Measurements from ENCODE around the gene CCL14. TPM values are rescaled to one million over a fixed set of nuclear protein-coding genes. Genes with fewer than 3 reads are reported as not detected.
"Not testable (repeated sequence)": the region's sequence is repeated elsewhere in the genome, so short reads cannot be mapped to it uniquely, and the experiment has no call there.

The CCL14 gene
- total and polyA plus RNA-seq, 4 donors, result 1.9 to 124 (median 40.2) TPM

GRCh38 chr17:35998018-35998545, 11.6 kb upstream of the CCL14 start:
- 85% methylated on average over 11 of the region's 11 CpGs for WGBS
- Histone ChIP-seq H3K27ac (ENCODE audit: low read depth in 1 of 2, low read length in 2 of 2) (no peak overlapping the region), H3K4me1 (ENCODE audit: control insufficient read depth in 4 of 4, insufficient read depth in 4 of 4, low read length in 3 of 4) (peaks cover 1 to 43% (median 21%) of the 10 kb centered on the region in 4 donors), H3K27me3 (ENCODE audit: control insufficient read depth in 4 of 4, insufficient read depth in 4 of 4, low read length in 3 of 4) (no peaks in the 10 kb centered on the region), H3K4me3 (ENCODE audit: low read depth in 1 of 3, low read length in 3 of 3) (no peak overlapping the region), H3K9me3 (ENCODE audit: control insufficient read depth in 4 of 4, low read length in 3 of 4) (no peaks in the 10 kb centered on the region), H3K36me3 (ENCODE audit: control insufficient read depth in 4 of 4, insufficient read depth in 3 of 4, low read depth in 1 of 4, low read length in 3 of 4) (peaks cover 0 to 7% (median 3%) of the 10 kb centered on the region in 4 donors), H3K9ac (ENCODE audit: low read depth in 1 of 2, low read length in 2 of 2) (no peak overlapping the region)
- TF ChIP-seq RXRA (IDR thresholded peaks at IDR 0.05) (no peak), NR2F2 (IDR thresholded peaks at IDR 0.05) (no peak), REST (IDR thresholded peaks at IDR 0.05) (no peak), SP1 (IDR thresholded peaks at IDR 0.05) (no peak), ATF3 (IDR thresholded peaks at IDR 0.05) (no peak), HNF4G (IDR thresholded peaks at IDR 0.05) (no peak), FOXA1 (IDR thresholded peaks at IDR 0.05) (no peak), FOXA2 (IDR thresholded peaks at IDR 0.05) (no peak), EGR1 (IDR thresholded peaks at IDR 0.05; ENCODE audit: low read depth in 2 of 2) (no peak), JUND (IDR thresholded peaks at IDR 0.05) (no peak), ZBTB33 (IDR thresholded peaks at IDR 0.05) (no peak), TAF1 (conservative IDR thresholded peaks at IDR 0.05) (no peak), MAX (IDR thresholded peaks at IDR 0.05) (no peak), YY1 (IDR thresholded peaks at IDR 0.05) (no peak), RAD21 (IDR thresholded peaks at IDR 0.05) (no peak), HNF4A (conservative IDR thresholded peaks at IDR 0.05) (no peak), GABPA (IDR thresholded peaks at IDR 0.05 in 1 of 2, conservative IDR thresholded peaks at IDR 0.05 in 1 of 2) (no peak), CTCF (IDR thresholded peaks at IDR 0.05; ENCODE audit: low read depth, low read length, missing input control) (no peak)
- DNase-seq (ENCODE audit: low spot score), result peak; percentile 25

GRCh38 chr17:35995346-35995745, 8.8 kb upstream of the CCL14 start:
- H3K9ac ChIP-seq (ENCODE audit: low read depth in 1 of 2, low read length in 2 of 2); DNase-seq (ENCODE audit: low spot score); H3K27ac ChIP-seq (ENCODE audit: low read depth in 1 of 2, low read length in 2 of 2); H3K27me3 ChIP-seq (ENCODE audit: control insufficient read depth in 4 of 4, insufficient read depth in 4 of 4, low read length in 3 of 4); H3K9me3 ChIP-seq (ENCODE audit: control insufficient read depth in 4 of 4, low read length in 3 of 4); H3K36me3 ChIP-seq (ENCODE audit: control insufficient read depth in 4 of 4, insufficient read depth in 3 of 4, low read depth in 1 of 4, low read length in 3 of 4); H3K4me3 ChIP-seq (ENCODE audit: low read depth in 1 of 3, low read length in 3 of 3): not testable (repeated sequence)
- peaks cover 3 to 37% (median 24%) of the 10 kb centered on the region in 4 donors for H3K4me1 ChIP-seq (ENCODE audit: control insufficient read depth in 4 of 4, insufficient read depth in 4 of 4, low read length in 3 of 4)
- WGBS, result 72% methylated on average over 2 of the region's 2 CpGs

All from liver (tissue), 9 donors.